A204.1 (cell line): ENCODE data around the gene TMEM117.

Experiments used
- FAIRE-seq: peaks from 2 replicates; lab custom pipeline; 2012; peaks lifted over from hg19 to GRCh38; lab: Jason Lieb, UNC

The TMEM117 gene

DNA sequence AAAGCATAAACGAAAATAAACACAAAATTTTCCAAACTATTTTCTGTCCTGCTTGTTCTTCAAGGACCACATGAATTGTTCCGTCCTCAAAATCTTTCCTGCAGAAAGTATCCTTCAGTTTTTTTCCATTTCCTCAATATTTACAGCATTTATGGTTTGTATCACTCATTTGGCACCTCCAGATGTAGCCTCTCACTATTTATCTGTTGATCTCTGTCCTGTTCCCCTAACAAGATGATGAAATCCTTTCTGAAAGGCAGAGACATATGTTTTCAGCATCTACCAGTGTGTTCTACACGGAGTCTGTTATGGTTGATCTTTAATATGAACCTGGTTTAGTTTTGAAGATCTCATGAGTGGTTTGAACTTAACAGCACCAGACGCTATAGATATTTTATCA lies 550.1 kb downstream of the TMEM117 start:
- FAIRE-seq = no peak

DNA sequence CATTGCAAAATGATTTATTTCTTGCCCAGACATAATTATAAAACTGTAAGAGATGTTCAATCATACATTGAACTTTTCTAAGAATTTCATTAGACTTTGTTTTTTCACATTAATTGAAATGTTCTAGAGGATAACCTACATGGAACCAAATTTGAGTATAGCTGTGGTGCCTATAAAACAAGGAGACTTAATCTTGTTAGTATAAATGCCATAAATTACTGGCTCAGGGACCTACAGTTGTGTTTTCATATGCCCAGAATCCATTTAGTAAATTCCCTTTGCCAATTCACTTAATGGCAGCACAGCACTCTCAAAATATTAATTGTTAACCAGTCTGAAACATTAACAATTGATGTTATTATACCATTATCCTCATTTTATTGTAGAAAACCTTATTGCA lies 551.7 kb downstream of the TMEM117 start:
- FAIRE-seq = no peak

DNA sequence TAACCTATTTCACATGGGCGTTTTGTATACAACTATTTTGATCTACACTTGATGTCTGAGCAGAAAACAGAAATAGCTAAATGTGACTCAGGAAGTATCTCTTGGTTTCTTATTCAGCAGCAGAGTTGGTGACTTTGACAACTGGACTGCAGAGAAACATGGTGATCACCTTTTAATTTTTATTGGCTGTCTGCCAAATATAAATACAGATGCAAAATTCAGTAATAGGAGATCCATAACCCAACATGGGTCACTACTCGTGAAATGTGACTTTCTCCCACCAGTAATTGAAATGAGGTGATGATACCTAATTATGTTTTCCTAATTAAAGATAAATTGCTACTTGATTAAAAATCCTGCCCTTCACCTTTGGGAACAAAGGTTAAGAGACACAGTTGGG lies 553.2 kb downstream of the TMEM117 start:
- FAIRE-seq = no peak

DNA sequence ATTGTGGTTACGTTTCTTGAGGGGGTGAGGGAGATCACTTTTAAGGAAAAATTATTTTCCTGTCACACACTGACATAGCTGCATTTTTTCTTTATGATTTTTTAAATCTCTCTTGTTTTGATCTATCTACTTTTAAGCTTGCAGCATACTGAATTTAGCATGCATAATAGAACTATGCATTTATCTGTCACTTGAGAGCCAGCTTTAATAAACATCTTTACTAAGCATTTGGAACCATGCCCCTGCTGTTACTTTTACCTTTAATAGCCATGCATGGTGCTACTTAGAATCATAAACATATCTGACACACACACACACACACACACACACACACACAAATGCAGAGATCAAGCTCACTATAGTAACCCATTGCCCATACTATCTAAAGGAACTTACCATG lies 554.0 kb downstream of the TMEM117 start:
- no peak for FAIRE-seq

DNA sequence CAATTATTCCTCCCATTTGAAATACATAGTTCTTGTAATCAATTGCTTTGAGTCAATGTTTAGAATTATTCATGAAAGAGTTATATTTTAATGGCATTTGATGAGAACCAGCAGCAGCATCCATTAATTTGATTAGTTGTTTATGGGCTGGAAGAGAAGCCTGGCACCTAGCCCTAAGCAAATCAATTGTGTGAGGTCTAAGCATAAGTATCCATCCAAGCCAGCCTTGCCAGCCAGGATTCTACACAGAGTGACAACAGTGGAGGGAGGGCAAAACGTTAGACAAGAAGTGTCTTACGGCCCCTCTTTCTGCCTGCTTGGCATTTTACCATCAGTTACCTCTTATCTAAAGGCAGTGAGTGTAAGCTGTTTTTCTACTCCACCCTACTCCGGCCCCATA lies 561.8 kb downstream of the TMEM117 start:
- FAIRE-seq = no peak

DNA sequence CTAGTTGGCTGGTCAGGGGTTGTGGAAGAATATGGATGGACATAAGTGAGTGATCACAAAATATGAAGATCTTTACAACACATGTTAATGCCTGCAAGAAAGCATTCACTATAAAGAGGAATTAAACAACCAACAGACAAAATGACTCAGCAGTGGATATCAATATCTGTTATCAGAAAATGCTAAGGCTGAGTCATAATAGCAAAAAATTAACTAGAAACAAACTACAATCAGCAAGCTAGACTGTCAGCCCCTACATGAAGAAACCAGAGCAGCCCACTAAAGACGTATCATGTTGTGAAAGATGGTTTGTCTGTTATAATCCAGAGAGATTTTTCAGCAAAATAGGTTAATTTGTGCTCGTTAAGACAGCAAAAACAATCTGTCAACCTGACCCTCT lies 567.3 kb downstream of the TMEM117 start:
- no peak for FAIRE-seq

DNA sequence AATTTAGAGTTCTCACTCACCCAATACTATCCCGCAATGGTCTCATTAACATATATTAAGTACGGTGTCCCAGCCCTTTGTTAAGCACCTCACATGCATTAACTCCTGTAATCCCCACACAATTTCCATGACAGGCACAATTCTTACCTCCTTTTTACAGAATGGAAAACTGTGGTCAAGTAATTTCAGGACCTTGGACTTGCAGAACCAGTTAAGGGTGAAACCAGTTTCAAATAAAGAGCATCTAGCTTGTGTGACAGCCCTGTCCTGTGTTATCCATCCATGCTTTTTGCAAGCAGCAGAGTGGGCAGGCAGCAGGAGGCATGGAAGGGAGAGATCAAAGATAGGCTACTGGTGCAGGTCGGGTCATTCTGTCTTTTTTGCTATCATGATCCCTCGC lies 569.4 kb downstream of the TMEM117 start:
- no peak for FAIRE-seq

DNA sequence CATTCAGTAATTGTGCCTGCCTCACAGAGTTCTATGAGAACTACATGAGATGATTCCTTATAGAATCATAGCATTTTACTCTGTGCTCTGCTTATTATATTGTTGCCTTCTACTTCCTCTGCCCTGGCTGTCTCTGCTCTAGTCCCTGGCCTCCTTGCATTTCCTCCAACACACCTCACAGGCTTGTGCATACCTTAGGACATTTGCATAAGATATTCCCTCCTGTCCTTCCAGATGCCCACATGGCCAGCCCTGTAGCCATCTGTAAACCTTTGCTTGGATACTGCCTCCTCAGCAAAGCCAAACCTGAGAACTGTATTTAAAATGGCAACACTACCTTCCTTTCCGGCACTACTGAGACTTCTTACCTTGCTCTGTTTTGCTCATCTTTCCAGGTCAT lies 586.7 kb downstream of the TMEM117 start:
- no peak for FAIRE-seq

DNA sequence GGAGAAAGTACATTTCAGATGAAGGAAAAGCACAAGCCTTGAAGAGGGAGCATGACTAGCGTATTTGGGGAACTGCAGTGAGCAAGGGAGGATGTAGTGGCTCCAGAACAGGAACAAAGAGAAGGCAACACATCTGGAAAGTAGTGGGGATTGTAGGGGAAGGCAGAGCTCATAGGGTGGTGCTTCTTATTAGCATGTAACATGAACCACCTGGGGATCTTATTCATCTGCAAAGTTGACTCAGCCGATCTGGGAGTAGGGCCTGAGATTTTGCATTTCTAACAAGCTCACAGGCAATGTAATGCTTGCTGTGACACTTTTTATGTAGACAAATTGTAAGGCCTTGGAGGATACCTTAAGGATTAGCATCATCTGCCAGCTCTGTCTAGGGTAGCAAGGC lies 592.9 kb downstream of the TMEM117 start:
- no peak for FAIRE-seq

DNA sequence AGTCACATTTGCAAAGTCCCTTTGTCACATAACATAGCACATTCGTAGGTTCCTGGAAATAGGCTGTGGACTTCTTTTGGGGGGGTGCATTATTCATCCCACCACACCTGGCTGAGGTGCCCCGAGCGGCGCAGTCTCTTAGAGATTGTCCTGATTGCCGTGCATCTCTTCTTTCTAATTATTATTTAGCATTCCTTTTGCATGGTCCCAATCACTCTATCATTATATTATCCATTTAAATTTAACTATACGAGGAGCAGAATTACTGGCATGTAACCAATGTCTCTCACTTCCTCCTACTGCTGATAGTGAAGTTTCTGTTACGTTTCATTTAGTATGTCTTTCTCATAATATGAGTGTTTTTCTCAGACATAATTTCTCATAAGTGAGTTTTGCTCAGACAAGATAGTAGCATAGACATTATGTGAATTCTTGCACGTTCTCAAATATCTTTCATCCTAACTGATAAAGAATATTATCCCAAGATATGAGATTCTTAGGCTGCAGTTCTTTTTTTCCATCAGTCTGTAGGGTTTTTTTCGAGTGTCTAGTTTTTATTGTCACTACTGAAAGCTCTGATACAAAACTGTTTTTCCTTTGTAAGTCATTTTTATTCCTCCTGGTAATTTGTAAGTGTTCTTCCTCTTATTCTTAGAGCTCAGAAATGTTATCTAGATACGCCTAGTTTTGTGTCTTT lies 595.9 kb downstream of the TMEM117 start:
- FAIRE-seq = no peak

DNA sequence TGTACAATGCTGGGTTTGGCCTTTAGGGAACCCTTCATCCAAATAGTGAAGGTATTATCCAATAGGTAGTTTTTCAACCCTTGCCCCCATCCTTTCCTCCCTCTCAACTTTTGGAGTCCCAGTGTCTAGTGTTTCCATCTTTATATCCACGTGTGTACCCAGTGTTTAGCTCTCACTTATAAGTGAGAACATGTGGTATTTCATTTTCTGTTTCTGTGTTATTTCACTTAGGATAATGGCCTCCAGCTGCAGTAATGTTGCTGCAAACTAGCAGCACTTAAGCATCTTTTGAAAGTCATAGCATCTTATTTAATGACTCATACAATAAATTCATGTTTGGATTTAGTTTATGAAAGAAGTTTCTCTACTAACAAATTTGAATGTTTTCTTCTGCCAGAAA lies 597.8 kb downstream of the TMEM117 start:
- FAIRE-seq = no peak

DNA sequence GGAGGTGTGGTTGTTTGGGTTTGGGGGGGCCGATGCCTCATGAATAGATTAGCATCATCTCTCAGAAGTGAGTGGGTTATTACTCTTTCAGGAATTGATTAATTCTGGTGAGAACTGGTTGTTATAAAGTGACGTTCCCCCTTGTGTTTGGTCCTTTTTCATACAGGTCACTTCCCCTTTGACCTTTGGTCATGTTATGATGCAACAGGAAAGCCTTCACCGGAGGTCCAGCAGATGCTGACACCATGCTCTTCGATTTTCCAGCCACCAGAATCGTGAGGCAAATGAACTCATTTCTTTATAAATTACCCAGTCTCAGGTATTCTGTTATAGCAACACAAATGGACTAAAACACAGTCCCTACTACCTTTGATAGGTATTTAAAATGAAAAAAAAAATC lies 600.9 kb downstream of the TMEM117 start:
- FAIRE-seq = no peak
